NAMALWA (cell line): ENCODE measurements around the gene SLC16A10.
"Not testable (repeated sequence)": the region's sequence is repeated elsewhere in the genome, so short reads cannot be mapped to it uniquely, and the experiment has no call there.

ENCODE experiments used
- DNase-seq: peaks from one replicate; pipeline ENCODE4 v3.0.0-alpha.2; 2015; ENCODE audit warnings: low spot score

SLC16A10 gene

DNA sequence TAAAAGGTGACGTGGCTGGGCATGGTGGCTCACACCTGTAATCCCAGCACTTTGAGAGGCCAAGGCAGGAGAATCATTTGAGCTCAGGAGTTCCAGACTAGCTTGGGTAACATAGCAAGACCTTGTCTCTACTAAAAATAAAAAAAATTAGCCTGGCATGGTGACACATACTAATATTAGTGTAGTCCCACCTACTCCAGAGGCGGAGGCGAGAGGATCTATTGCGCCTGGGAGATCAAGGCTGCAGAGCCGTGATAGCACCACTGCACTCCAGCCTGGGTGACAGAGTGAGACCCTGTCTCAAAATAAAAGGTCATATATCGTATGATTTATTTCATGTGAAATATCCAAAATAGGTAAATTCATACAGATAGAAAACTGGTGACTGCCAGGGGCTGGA, 132.5 kb downstream of the SLC16A10 start:
- DNase-seq: no peak

DNA sequence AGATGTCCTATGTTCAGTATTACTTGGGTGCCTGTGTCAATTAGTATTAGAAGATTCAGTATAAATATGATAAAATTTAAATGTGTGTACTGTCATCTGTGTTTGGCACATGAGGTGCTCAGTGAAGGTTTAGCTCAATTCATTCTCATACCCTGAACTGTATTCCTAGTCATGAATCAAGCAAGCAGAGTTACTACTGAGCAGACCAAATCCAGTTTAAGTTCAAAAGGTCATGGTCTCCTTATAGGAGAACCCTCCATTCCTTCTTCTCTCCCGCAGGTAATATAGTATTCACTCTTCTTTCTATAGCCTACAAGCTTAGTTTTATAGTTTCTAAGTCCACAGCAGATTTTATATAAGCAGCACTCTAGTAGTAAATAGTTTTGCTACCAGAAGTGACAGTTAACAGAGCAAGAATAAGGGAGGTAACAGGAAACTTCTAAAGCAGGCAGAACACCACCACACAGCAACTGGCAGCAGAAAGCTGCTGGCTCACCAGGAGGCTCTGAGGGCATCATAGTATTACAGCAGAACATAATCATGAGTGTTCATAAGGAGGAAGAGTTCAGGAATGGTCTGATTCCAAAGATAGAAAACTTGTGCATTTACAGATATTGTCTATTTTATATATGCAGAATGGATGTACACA, 133.2 kb downstream of the SLC16A10 start:
- no peak for DNase-seq

DNA sequence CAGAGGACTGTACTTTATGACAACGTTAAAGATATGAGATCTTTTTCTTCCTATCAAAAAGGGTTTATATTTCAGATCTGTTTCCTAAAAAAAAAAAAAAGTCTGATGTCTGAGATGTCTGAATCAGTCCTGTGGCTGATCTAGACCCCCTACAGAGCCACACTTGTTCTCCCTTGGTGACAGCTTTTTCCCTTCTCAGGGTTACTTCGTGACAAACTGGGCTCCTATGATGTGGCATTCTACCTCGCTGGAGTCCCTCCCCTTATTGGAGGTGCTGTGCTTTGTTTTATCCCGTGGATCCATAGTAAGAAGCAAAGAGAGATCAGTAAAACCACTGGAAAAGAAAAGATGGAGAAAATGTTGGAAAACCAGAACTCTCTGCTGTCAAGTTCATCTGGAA, 134.5 kb downstream of the SLC16A10 start:
- no peak for DNase-seq

DNA sequence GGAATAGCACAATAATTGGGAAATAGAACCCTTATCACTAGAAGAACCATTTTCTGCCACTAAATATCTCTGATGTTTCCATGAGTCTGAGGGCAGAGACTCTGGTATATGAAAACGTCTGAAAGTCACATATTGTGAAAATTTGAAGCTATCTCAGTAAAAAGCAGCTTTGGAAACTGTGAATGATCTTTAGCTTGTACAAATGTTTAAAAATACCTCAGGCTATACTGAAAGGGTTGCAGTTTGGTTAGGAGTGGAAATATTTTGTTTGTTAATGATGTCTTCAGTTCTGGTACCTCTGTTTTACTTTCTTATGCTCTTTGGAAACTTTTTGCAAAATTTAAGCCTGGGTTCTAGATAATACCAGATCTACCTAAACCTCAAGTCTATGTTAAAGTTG, 135.0 kb downstream of the SLC16A10 start:
- no peak for DNase-seq

DNA sequence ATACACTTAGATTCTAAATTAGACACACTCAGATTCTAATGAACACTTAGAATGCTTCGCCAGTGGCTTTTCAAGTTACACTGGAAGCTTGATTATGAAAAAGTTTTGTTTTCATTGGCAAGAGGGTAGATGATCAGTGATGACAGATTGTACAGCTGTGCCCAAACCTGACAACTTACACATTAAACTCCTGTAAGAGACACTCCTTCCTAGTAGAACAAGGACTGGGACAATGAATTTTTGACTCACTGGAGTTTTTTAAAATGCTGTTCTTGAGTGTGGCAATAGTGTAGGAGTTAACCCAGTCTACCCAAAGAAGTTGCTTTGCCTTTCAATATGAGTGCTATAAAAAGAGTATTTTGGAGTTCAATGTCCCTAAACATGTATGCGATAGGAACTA, 140.8 kb downstream of the SLC16A10 start:
- DNase-seq: no peak

DNA sequence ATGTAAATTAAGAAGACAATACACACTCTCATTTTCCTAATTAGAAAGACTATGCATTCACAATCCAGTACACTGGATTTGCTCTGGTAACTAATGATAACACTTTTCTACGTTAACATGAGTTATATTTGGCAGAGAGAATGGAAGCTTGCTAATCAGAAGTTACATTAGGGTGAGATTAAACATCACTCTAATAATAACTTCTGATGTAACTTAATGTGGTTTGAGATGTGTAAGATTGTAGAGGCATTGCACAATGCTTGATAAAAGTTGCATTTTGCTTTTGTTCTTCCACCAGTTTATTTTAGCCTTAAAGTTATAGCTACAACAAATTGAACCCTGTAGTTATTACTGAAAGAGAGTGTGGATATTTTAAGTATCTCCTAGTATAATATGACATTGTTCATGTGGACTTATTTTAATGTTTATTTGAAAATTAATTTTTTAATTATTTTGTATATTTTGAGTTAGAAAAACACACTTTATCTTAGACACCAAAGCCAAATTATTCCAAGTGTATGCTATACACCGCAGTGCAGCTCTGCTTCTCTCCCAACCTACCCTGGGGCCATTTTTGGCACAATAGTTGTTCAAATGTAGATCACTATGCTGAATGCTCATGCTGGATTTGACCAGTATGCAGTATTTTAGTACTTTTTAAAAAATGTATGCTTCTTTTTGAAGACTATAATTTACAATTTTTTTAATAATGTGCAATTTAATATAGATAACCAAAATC, 143.2 kb downstream of the SLC16A10 start:
- no peak for DNase-seq

DNA sequence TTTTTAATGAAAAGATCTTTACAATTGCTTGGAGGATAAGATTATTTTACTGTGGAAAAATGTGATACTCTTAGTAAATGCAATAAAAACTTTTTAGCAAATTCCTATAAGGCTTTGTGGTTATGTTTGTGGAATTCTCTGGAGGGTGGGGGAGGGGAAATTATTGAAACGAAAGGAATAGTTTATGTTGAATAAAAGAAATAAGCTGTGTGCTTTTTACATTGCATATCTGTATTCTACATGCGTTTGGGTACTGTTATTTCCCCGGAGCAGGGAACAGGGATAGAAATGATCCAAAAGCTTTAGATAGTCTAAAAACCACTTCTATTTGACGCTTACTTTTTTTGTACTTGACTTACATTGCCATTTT, 143.8 kb downstream of the SLC16A10 start:
- DNase-seq: no peak

DNA sequence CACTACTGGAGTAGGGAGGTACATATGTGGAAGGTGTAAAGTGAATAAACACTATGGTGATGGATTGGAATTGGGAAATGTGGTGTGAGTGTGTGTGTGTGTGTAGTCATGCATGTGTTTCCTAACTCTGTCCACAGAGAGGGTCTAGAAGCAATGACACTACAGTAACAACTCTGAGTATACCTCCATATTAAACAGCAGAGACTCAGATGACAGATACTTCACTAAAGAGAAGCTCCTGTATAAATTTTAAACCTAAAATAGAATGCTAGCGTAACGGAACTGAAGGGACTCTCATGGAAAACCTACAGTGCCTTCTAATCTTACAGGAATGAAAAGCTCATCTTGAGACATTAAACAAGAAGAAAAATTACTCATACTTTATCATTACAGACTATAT, 150.5 kb downstream of the SLC16A10 start:
- DNase-seq: no peak

DNA sequence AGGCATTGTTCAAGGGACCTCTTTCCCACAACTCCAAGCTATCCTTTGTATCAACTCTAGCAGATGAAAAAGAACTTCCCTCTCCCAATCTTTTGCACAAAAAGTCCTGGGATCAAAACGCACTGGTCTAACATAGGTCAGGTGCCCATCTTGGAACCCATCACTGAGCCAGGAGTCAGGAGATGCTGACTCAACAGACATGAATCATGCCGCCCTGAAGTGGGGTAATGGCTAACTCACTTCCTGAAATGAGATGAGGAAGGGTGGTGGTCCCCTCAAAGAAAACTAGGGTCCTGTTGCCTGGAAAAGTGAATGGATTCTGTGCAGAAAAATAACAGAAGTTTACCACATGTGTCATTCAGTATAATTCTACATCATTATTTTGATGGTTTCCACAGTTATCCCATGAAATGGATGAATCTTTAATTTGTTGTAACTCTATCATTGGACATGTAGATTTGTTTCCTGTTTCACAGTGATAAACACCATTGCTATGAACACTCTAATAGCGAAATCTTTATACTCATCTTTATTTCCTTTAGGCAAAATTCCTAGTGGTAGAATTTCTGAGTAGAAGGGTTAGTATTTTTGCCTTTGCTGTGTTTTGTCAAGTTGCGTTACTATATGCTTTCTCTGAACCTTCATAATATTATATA, 151.3 kb downstream of the SLC16A10 start:
- no peak for DNase-seq

DNA sequence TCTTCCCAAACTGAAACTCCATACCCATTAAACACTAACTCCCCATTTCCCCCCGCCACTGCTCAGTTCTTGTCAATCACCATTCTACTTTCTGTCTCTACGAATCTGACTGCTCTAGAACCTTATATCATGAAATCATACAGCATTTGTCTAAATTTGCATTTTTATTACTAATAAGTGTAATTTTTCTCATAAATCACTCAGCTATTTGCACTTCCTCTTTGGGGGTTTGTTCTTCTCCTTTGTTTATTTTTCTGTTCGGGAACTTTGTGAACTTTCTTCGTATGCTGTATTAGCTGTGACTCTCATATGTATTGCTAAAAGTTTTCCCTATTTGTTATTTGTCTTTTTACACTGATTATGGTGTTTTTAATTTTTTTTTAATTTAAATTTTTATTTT, 152.2 kb downstream of the SLC16A10 start:
- DNase-seq: no peak

DNA sequence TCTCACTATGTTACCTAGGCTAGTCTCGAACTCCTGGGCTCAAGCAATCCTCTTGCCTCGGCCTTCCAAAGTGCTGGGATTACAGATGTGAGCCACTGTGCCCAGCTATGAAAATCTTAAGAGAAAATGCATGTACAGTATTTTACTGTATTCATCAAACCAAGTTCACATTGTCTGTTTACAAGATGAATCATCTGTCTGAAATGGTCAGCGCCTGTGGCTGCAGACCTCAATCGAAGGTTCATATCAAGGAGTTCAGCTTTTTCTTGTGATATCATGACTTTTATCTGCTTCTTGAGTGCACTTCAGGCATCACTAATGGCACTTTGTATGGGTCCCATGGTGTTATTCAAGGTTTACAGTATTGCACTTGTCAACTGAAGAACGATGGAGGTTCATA, 155.1 kb downstream of the SLC16A10 start:
- no peak for DNase-seq

DNA sequence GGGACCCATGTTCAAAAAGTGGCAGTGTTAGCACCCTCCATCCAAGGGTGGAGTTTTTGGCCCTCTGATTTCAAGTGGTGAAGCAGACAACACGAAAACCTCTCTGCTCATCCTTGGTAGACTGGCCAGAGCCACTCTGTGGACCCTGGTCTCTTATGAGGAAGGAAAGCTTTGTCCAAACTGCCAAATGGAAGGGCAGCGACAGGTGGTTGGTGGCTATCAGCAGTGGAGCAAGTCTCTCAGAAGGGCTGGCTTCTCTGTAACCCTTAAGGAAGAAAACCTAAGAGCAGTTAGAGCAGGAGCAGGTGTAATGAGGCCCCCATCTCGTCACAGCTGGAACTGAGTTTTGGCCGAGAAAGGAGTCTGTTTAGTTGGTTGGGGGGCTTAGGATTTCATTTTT, 155.8 kb downstream of the SLC16A10 start:
- DNase-seq: no peak

DNA sequence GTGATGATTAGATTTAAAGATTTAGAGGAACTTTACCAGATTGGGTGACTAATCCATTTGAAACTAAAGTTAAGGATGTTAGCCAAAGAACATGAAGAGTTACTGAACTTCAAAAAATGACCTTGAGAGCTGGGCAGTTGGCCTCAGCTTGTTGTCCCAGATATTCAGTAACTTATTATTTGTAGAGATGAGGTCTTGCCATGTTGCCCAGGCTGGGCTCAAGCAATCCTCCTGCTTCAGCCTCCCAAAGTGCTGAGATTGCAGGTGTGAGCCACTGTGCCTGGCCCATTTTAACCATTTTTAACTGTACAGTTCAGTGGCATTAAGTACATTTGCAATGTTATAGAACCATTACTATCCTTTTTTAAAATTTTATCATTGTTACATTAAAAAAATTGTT, 161.5 kb downstream of the SLC16A10 start:
- DNase-seq: no peak

DNA sequence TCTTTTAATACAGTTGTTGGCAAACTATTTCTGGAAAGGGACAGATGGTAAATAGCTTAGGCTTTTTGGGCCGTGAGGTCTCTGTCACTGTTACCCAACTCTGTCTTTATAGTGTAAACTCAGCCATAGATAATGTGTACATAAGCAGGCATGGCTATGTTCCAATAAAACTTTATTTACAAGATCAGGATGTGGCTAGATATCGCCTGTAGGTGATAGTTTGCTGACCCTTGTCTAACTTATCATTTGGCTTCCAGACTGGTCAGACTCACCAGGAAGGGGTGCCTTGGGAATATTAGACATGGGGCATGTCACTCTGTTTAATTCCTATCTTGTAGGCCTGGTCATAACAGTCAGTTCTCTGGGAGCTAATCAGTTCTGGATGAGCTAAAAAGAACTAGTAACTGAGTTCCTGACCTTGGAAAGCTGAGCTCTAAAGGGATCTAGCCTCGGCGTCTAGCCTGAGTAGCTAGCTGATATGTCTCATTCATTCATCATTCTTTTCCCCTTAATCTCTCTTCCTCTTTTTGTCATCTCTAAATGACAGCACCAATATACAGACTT, 163.6 kb downstream of the SLC16A10 start:
- DNase-seq: no peak

DNA sequence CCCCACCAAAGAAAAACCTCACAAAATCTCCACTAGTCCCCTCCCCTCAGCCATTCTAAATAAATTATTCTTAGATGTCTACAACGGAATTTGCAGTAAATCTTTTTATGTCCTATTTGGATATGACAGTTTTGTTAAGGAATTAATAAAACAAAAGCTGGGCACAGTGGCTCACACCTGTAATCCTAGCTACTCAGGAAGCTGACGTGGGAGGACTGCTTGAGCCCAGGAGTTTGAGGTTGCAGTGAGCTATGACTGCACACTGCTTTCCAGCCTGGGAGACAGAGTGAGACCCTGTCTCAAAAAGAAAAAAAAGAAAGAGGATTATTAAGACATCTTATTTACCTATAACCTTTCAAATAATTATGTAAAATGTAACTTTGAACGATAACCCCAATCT, 165.4 kb downstream of the SLC16A10 start:
- DNase-seq: no peak

DNA sequence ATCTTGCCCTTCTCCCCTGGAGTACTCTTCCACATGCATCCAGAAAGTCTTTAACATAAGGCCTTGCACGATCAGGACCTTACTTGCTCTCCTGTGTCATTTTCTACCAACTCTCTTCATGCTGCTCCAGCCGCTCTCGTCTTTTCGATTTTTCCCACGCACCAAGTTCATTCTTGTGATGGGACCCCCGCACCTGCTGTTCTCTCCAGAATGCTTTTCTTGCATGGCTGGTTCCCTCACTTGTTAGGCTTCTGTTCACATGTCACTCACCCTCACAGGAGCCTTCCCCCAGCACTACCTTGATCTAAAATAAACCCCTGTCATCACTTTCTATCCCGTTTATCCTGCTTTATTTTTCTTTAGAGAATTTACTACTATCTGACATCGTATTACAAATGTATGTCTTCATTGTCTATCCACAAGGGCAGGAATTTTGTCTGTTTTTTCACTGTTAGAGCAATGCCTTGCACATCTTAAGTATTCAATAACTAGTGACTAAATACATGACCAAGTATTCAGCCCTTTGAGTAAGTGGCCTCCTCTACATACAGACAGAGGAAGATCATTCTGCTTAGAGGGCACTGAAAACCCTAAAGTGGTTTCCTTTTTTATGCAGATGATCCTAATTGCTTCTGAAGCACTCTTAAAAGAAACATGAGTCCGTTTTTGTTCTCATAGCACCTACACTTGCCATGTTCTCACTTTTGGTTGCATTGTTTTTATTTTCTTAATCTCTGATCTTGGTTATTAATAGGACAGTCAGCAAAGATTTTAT, 166.9 kb downstream of the SLC16A10 start:
- no peak for DNase-seq

DNA sequence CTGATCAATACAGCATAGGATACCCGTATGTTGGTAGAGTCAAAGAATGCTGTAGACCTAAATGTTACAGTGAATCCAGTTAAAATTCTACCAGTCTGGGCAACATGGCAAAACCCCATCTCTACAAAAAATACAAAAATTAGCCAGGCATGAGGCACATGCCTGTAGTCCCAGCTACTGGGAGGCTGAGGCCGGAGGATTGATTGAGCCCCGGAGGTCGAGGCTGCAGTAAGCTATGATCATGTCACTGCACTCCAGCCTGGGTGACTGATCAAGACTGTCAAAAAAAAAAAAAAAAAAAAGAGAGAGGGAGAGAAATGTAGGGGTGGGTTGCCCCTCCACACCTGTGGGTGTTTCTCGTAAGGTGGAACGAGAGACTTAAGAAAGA, 167.5 kb downstream of the SLC16A10 start:
- no peak for DNase-seq

DNA sequence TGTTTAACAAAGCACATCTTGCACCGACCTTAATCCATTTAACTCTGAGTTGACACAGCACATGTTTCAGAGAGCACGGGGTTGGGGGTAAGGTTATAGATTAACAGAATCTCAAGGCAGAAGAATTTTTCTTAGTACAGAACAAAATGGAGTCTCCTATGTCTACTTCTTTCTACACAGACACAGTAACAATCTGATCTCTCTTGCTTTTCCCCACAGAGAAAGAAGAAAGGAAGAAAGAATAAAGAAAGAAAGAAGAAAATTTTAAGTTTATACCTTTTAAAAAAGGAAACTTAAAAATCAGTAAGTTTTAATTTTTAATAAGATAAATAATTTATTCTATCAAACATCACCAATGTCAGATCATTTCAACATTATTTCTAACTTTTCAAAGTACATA, 168.5 kb downstream of the SLC16A10 start:
- DNase-seq: not testable (repeated sequence)

DNA sequence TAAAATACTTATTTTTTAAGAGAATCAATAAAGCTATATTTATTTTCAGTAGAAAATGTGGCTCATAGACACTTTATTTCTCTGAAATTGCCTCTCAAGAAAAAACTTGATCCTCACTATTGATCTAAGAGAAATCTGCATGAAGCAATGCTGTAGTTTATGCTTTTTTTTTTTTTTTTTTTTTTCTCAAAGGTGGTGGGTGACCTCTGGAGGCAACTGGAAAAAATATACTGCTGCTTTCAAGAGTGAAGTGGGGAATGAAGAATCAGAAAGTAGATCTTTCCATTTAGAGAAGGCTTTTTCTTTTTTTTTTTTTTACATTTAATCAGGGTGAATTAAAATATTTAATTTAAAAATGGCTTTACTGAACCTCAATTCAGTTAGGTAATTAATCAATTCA, 169.3 kb downstream of the SLC16A10 start:
- no peak for DNase-seq

DNA sequence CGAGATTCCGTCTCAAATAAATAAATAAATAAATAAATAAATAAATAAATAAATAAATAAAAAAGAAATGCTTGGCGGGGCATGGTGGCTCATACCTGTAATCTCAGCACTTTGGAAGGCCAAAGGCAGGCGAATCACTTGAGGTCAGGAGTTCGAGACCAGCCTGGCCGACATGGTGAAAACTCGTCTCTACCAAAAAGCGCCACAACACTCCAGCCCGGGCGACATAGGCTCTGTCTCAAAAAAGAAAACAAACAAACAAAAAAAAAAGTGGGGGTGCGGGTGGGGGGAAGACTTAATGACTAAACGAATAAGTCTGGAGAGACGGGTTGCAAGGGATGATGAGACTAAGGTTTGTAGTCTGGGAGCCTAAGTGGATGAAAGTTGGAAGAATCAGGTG, 170.7 kb downstream of the SLC16A10 start:
- DNase-seq: no peak

DNA sequence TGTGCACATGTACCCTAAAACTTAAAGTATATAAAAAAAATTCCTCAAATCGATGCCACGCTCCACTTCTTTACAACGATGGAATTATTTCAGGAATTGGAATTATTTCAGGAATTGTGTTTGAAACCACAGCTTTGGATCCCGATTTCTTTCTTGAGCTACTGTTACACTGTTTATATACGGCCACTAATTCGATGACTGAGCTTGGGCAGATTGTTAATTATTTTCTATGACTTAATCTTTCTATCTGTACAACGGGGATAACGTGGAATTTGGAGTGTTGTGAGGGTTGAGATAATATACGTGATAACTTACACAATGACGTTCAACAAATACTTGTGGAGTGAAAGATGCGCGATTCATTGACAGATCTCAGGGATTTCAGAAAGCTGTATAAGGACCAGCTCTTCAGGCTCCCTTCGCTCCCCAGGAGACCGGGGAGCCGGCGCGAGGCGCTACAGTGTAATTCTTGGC, 171.3 kb downstream of the SLC16A10 start:
- no peak for DNase-seq

DNA sequence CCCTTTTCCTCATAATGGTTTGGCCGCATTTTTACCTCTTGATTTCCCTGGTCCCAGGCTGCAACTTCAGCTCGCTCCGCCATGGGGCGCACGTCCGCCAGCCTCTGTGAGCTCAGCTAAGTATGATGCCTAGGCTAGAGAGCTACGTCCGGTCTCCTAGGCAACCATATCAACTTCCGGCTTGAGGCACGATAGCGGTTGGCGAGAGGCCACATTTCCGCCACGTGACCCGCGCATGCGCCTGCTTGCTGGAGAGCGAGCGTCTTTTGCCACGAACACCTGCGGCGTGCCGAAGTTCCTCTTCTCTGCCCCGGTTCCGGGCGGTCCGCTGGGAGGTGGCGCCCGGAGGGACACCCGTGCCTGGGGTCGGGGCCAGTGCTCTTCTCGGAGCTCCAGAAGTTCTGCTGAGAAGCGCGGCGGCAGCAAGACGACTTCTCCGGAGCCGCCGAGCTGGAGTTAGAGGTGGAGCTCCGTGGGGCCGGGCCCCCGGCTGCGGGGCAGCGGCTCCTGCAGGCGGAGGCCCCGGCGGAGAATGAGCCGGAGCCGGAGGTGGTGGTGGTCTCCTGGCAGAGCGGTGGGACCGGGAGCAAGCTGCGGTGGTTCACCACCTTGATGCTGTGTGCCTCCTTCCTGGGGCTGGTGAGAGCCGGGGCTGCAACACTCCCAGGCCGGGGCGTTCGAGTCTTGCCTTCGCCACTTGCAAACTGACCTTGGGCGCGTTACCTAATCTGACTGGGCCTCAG, 172.0 kb downstream of the SLC16A10 start:
- DNase-seq: peak; percentile 100
